ENCODE results near the gene ANKHD1.

GRCh38 chr5:140382866-140383265 lies 18.8 kb upstream of the ANKHD1 start:
- TF ChIP-seq POLR2AphosphoS5 (IDR thresholded peaks at IDR 0.05; ENCODE audit: borderline replicate concordance, low read depth, low read length), result no peak
- TF ChIP-seq EZH2 (IDR thresholded peaks at IDR 0.05), result no peak

Measured in SK-N-MC (cell line).